ENCODE data around the gene HPCA.

The HPCA gene

GRCh38 chr1:32871364-32872191, 14.7 kb upstream of the HPCA start:
- no peak for DNase-seq

GRCh38 chr1:32872192-32872460, 14.2 kb upstream of the HPCA start:
- no peak for DNase-seq

GRCh38 chr1:32873484-32873883, 12.8 kb upstream of the HPCA start:
- DNase-seq, result no peak

- no peak for DNase-seq
These were observed 11.2 kb upstream of the HPCA start for GRCh38 chr1:32874860-32875752.

- peak; percentile 60 for DNase-seq
These were observed 9.7 kb upstream of the HPCA start for GRCh38 chr1:32876341-32877210.

DNA sequence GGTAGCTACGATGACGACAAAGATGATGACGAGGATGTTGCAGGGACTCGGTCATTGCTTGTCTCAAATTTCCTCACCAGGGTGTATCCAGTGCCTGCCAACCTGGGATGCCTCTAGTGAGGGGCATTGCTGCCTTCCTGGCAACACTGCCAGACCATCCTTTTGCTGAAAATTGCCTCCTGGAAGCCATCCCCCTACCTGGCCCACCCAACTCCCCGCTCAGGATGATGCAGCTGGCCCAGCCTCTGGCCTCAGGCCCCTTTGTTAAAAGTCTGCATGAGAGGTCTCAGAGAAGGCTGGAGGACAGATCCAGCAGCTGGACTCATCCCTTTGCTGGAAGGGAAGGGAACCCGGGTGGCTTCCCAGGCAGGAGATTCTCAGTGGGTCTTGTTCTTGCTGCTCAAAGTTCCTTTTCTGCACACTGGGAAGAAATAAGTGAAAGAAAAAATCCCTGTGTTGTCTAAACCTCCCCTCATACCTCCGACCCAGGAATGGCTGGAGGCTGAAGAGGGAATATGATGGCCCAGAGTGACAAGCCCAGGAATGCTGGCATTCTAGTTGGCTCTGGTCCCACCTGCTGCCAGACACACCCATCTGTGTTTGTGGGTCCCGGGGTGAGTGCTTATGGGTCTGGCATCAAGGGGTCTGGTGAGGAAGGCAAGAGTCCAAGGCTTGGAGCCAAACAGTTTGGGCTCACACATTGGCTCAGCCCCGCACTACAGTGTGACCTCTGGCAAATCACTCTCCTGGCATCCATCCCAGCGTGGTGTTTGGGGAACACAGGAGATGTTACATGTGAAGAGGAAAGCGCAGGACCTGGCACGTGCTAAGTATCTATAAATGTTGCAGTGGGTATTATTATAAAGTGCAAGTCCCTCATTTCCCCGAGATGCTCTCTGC, 8.8 kb upstream of the HPCA start:
- peak; percentile 34 for DNase-seq

- peak; percentile 29 for DNase-seq
These were observed 8.1 kb upstream of the HPCA start for GRCh38 chr1:32878183-32878582.

- DNase-seq, result no peak
These were observed 7.7 kb upstream of the HPCA start for GRCh38 chr1:32878637-32879041.

DNA sequence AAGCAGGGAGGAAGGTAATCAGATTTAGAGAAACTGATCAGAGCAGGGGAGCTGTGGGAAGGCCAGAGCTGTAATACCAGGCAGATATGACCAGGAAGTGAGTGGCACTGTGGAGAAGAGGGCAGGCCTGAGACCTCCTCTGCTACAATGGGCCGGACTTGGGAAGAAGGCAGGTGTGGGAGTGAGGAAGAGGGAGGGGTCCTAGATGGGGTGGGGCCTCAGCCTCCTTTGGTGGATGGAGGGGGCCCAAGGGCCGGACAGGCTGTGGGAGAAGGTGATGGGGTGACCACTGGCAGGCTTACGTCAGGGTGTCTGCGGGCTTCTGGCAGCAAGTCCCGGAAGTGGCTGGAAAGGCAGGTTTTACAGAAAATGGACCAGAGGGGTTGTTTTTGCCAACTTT, 5.0 kb upstream of the HPCA start:
- DNase-seq, result no peak

DNA sequence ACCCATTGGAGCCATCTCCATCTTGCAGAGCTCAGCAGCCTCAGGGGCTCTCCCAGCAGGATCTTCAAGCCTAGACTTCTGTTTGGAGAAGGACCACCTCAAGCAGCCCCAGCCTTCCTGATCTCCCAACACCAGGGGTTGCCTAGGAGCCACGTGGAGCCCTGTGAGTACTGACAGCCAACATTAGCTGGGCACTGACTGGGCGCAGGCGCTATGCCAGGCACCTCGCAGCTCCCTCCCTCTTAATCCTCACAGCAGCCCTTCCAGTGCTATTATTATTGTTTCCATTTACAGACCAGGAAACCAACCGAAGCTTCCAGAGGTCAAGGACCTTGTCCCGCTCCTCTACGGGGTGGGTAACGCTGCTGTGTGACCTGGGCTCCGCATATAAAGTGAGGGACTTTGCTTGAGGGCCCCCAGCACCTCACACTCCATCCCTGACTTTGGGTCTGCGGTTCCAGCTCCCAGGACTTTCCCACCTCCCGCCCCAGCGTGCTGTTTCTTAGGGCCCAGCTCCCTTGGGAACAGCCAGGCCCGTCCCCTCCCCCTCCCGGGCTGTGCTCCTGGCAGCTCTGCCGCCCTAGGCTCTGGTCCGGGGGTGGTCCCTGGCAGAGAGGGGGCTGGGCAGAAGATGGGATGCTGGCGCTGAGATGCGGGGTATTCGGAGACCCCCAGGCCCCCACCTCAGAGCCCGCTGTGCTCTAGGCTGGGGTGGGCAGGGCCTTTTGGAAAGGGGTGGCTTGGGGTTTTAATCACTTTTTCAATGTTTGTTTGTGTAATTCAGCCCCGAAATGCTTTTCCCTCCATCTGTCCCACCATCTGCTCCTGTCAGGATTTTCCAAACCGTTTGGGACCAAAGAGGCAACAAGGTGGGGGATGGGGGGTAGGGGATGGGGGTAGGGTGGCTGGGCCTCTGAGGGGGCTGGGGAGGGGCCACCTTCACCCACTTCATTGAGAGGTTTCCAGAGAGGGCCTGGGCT, 4.1 kb upstream of the HPCA start:
- DNase-seq, result peak; percentile 90

- no peak for DNase-seq
These were observed 2.8 kb upstream of the HPCA start for GRCh38 chr1:32883338-32884031.

DNA sequence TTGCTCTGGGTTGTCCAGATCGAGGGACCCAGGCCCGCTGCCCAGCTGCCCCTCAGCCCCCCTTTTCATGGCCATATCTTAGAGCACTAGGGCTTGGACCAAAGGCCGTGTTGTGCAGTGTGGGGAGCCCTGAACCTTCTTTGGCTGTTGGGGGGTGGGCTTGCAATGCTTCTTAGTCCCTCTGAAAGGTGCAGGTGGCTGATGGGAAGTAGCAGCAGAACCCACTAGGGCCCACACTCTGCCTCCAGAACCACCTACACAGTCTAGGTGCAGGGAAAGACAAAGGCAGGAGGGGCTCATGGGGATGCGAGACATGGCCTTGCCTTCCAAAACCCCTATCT, 2.3 kb upstream of the HPCA start:
- DNase-seq, result no peak

DNA sequence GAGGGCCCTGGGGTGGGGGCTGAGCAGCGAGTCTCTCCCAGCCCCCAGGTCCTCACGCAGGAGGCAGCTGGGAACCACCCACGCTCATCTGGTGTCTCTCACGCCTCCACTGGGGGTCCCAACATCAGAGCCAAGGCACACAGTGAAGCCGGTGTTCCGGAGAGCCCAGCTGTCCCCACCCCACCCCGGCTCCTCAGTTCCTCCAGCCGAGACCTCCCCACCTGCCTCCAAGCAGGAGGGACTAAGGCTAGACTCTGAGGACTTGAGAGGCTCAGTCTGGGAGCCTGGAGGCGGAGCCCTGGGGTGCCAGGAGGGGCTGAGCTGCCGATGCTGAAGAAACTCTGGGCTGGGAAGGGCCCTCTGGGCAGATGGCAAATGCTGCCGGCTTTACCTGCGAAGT, 1.6 kb upstream of the HPCA start:
- DNase-seq, result peak; percentile 69

- DNase-seq, result peak; percentile 57
These were observed 651 bp upstream of the HPCA start for GRCh38 chr1:32885676-32886003.

DNA sequence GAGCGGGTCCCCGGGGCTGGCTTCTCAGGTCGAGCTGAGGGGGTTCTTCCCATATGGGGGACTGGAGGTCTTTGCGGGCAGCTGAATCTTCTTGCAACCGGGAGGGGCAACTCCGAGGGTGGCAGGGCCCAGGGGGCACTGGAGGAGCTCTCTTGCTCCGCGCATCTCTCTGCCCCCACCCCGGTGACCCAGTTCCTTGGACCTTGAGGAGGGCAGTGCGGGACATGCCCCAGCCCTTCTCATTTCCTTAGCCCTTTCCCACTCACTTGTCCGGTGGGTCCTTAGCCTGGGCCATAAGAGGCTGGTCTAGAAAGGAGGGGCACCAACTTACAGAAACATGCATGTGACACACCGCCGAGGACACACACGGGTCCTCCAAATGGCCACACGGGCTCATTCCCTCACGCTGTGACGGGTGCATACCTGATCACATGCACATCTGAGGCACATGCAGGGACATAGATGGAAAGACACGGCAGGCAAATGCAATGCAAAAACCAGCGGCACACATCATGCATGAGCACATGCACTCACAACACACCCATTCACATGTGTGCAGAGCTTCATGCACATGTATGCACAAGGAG, 630 bp downstream of the HPCA start:
- DNase-seq, result no peak

GRCh38 chr1:32887623-32888022, 1.3 kb downstream of the HPCA start:
- DNase-seq, result no peak

DNA sequence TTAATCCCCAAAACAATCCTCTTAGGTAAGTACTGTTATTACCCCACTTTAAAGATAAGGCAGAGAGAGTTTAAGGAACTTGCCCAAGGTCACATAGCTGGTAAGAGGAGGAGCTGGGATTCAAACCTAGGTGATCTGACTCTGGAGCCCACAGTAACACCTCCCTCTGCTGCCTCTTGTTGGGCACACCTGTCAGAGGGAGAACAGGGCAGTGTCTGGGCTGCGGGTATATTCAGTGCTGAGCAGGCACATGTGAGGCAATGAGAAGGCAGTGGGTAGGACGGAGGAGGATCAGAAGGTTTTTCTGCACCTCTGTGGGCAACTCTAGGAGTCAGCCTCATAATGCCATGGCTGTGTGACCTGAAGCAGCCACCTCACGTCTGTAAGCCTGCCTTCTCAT, 1.8 kb downstream of the HPCA start:
- DNase-seq, result no peak

- no peak for DNase-seq
These were observed 2.6 kb downstream of the HPCA start for GRCh38 chr1:32888677-32889420.

DNA sequence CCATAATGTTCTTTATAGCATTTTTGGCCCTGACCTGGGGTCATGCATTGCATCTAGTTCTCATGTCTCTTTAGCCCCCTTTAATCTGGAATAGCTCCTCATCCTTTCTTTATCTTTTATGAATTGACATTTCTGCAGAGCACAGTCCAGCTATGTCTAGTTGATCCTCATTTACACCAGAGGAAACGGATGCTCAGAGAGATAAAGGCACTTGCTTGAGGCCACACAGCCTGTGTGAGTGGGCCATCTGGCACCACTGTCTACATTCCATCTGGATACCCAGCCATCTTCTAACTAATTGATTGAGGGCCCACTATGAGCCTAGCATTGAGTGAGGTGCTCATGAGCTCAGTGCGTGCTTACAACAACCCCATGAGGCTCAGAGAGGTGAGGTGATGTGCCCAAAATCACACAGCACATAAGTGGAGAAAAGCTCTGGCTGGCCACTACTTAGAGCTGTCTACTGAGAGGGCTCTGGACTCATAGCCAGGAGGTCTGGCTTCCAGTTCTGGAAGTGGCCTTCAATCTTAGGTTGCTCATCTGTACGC, 3.5 kb downstream of the HPCA start:
- no peak for DNase-seq

Data from NCI-H1694 treated with DMSO at 0.1 percent for 48 hours (cell line).